Measurements from ENCODE around the gene SIGLEC9.

GRCh38 chr19:51144482-51145045, 19.9 kb downstream of the SIGLEC9 start:
- TF ChIP-seq POLR2A (IDR thresholded peaks at IDR 0.05) (no peak), CTCF (IDR thresholded peaks at IDR 0.05) (no peak), POLR2AphosphoS5 (IDR thresholded peaks at IDR 0.05) (no peak), EP300 (IDR thresholded peaks at IDR 0.05; ENCODE audit: low read depth) (no peak)

Data from transverse colon (tissue), 4 donors.